ENCODE measurements around the gene NUDT16L1.

Gene NUDT16L1

GRCh38 chr16:4683255-4684057 is 9.9 kb upstream of the NUDT16L1 start:
- no peak for DNase-seq

GRCh38 chr16:4684058-4684715 is 9.2 kb upstream of the NUDT16L1 start:
- no peak for DNase-seq

GRCh38 chr16:4684763-4685162 is 8.6 kb upstream of the NUDT16L1 start:
- DNase-seq, result no peak

- no peak for DNase-seq
Observed at GRCh38 chr16:4685292-4685691, 8.1 kb upstream of the NUDT16L1 start.

- no peak for DNase-seq
Observed at GRCh38 chr16:4685776-4686496, 7.4 kb upstream of the NUDT16L1 start.

- DNase-seq, result no peak
Observed at GRCh38 chr16:4686497-4687210, 6.7 kb upstream of the NUDT16L1 start.

- no peak for DNase-seq
Observed at GRCh38 chr16:4687416-4687815, 5.9 kb upstream of the NUDT16L1 start.

GRCh38 chr16:4687946-4688673 is 5.3 kb upstream of the NUDT16L1 start:
- no peak for DNase-seq

GRCh38 chr16:4688674-4689045 is 4.7 kb upstream of the NUDT16L1 start:
- no peak for DNase-seq

GRCh38 chr16:4689091-4689671 is 4.2 kb upstream of the NUDT16L1 start:
- no peak for DNase-seq

GRCh38 chr16:4689864-4690704 is 3.3 kb upstream of the NUDT16L1 start:
- no peak for DNase-seq

GRCh38 chr16:4690946-4691665 is 2.3 kb upstream of the NUDT16L1 start:
- DNase-seq, result no peak

- DNase-seq, result no peak
Observed at GRCh38 chr16:4691666-4692412, 1.5 kb upstream of the NUDT16L1 start.

GRCh38 chr16:4692460-4693295 is 684 bp upstream of the NUDT16L1 start:
- DNase-seq, result peak; percentile 28

GRCh38 chr16:4693956-4694641 is 737 bp downstream of the NUDT16L1 start:
- peak; percentile 64 for DNase-seq

- DNase-seq, result no peak
Observed at GRCh38 chr16:4694642-4695451, 1.5 kb downstream of the NUDT16L1 start.
